GM12864 (cell line): ENCODE data around the gene CIAPIN1.

Source experiments
- DNase-seq: peaks from one replicate; pipeline ENCODE4 v3.0.0-alpha.2; 2011; ENCODE audit warnings: low read depth
- H3K4me3 ChIP-seq: 2 replicates; pipeline ENCODE4 v1.5.1; 2011; ENCODE audit warnings: mild to moderate bottlenecking, low read depth, low read length, control low read depth
- CTCF ChIP-seq: IDR thresholded peaks from 2 replicates; pipeline ENCODE4 v1.5.1; 2011; ENCODE audit warnings: low read depth, mild to moderate bottlenecking, moderate library complexity, low read length, control low read depth, inconsistent platforms; ENCODE audit errors: missing control alignments

The CIAPIN1 gene

GRCh38 chr16:57447186-57447962 lies at the start of gene CIAPIN1, which contains the start of gene COQ9:
Gene CIAPIN1, minus strand, starts transcription at chr16:57447385. Its CDS starts 6,457 bp downstream, at chr16:57440928.
Gene COQ9, plus strand, starts transcription at chr16:57447479. Its CDS starts 27 bp downstream, at chr16:57447506.
- peak within 1 kb of the TSS; percentile 80 for H3K4me3 ChIP-seq
- no peak for TF ChIP-seq CTCF
- DNase-seq: peak; percentile 78

GRCh38 chr16:57493767-57494166 lies 46.6 kb upstream of the CIAPIN1 start:
- TF ChIP-seq CTCF: no peak
- H3K4me3 ChIP-seq: no peak overlapping the region
- no peak for DNase-seq

- DNase-seq: no peak
- no peak for TF ChIP-seq CTCF
- no peak overlapping the region for H3K4me3 ChIP-seq
Measured at GRCh38 chr16:57489229-57489628, 42.0 kb upstream of the CIAPIN1 start.

- peak overlapping the region; percentile 17 for H3K4me3 ChIP-seq
- no peak for DNase-seq
- TF ChIP-seq CTCF: no peak
Measured at GRCh38 chr16:57486858-57487834, 40.0 kb upstream of the CIAPIN1 start.

GRCh38 chr16:57485916-57486857 lies 39.0 kb upstream of the CIAPIN1 start, which contains the start of gene DOK4:
Gene DOK4, minus strand, starts transcription at chr16:57486493. Its CDS starts 6,986 bp downstream, at chr16:57479507.
- H3K4me3 ChIP-seq: peak within 1 kb of the TSS; percentile 54
- no peak for DNase-seq
- no peak for TF ChIP-seq CTCF
